Right renal pelvis (tissue), 4 donors: ENCODE measurements around the gene BTAF1. TPM values are rescaled to one million over a fixed set of nuclear protein-coding genes. Genes with fewer than 3 reads are reported as not detected.
"Not testable (repeated sequence)": the region's sequence is repeated elsewhere in the genome, so short reads cannot be mapped to it uniquely, and the experiment has no call there.

Experiments used
- DNase-seq, 4 donors: peaks; one replicate each; pipeline ENCODE4 v3.0.0-alpha.2; 2013; ENCODE audit warnings: low read depth in 4 of 4, low spot score in 3 of 4, missing footprints in 1 of 4
- polyA plus RNA-seq, 4 donors: library from polyadenylated mRNA; unstranded; fragments of 120-200 nt; gene quantifications; one replicate each; pipeline ENCODE4 v1.2.1, GENCODE V29; 2013; ENCODE audit not compliant: insufficient read length in 4 of 4

BTAF1 gene
- polyA plus RNA-seq, 4 donors = 44.0 to 55.9 (median 51.5) TPM

DNA sequence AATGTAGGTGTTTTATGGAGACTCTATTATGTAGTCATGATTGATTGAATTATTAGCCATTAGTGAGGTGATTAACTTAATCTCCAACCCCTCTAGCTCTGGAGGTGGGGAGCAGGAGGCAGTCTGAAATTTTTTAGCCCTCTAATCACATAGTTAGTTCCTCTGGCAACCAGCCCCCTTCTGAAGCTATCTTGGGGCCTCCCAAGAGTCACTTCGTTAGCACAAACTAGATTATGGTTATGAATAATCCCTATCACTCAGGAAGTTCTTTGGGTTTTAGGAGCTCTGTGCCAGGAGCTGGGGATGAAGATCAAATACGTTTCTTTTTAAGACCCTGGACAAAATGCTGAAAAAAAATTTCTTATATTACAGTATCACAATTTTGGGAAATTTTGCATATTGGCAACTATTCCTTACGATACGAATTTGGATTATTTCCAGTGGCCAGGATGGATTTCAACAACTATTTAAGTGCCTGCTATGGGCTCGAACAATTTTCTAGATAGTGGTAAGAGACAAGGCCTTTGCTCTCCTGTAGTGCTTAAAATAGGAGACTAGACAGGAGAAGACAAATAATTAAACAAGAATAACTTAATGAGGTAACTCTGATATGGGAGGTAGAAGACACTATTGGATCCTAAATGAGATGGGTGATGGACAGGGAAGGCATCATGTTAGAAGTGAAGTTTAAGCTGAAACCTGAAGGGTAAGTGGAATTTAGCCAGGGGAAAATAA lies 52.9 kb downstream of the BTAF1 start:
- no peak for DNase-seq

DNA sequence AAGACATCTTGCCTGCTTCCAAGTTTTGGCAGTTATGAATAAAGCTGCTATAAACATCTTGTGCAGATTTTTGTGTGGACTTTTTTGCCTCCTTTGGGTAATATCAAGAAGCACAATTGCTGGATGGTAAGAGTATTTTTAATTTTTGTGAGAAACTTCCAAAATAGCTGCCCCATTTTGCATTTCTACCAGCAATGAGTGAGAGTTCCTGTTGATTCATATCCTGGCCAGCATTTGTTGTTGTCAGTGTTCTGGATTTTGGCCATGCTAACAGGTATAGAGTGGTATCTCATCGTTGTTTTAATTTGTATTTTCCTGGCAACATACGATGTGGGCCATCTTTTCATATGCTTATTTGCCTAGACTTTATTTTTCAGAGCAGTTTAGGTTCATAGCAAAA lies 53.9 kb downstream of the BTAF1 start:
- DNase-seq = no peak

DNA sequence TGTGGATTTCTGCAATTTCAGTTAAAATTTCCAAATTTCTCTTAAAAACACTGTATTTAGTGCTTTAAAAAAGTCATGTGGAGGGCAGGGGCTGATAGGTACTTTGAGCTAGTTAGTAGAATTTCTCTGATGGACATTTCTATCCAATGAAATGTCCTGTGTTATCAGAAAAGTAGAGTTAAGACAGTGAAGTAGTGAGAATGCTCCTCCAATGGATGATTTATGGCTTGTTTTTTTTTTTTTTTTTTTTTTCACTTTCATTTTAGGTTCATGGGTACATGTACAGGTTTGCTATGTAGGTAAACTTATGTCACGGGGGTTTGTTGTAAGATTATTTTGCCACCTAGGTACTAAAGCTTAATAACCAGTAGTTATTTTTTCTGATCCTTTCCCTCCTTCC lies 55.0 kb downstream of the BTAF1 start:
- DNase-seq = no peak

DNA sequence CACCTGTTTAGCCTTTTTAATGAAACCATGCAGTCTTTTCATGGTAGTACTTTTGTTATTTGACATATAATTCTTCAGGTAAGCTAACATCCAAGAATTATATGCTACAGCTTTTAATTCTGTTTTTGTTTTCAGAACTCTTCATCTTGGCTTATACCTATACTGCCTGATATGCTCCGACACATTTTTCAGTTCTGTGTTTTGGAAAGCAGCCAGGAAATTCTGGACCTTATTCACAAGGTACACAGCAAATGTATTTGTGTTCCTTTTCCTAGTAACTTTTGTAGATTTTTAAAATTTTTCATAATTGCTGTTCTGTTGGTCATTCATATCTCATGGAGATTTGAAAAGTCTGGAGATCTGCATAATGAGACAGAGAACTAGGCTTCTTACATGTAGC lies 56.7 kb downstream of the BTAF1 start:
- no peak for DNase-seq

DNA sequence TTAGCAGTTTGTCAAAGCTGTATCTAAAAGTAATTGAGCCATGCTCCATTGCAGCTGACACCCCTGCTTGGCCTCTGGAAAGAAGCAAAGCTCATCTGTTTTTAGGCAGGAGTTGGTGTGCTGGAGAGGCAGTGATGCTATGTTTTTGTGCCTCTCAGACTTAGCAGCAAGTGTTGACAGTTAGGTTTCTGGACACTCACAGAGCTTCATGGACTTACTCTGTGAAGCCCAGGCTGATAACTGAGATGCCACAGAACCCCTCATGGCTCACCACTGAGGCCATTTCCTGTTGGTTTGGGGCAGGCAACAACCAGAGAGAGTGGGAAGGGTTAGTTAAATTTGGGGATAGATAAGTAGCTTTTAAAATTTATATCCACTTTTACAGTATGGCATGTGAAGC lies 59.8 kb downstream of the BTAF1 start:
- no peak for DNase-seq

DNA sequence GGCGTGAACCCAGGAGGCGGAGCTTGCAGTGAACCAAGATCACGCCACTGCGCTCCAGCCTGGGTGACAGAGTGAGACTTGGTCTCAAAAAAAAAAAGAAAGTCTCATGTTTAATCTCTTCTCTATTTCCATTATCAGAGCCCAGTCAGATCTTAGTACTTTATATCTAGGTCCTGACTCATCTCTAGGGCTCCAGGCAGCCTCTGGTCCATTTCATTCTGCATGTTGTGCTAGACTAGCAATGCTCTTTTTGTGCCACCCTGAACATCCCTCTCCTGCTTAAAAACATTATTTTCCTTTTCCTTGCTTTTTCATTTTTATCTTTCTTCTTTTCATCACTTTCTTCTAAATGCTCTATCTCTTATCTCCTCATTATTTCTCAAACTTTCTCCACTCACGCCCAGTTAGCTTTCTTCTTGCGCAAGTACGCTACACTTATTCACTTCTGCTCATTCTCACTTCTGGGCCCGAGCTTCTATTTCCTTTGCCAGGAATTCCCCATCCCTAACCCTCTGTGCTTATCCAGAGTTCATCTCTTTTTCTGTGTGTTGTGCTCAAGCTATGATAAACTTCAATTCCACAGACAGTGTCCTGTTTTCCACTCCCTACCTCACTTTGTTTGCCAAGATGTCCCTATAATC lies 63.9 kb downstream of the BTAF1 start:
- DNase-seq = no peak

DNA sequence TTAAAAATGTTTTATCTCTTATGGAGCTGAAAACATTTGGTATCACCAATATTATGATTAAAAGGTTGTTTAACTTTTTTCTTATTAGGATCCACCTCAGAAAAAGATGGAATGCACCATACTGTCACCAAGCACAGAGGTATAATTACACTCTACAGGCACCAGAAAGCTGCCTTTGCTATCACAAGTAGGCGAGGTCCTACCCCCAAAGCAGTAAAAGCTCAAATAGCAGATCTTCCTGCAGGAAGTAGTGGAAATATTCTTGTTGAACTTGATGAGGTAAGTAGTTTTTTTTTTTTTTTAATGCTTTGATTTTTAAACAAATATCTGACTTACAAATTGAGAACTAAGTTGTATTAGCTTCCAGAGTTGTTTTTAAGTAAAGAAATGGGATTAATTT lies 68.5 kb downstream of the BTAF1 start:
- no peak for DNase-seq

DNA sequence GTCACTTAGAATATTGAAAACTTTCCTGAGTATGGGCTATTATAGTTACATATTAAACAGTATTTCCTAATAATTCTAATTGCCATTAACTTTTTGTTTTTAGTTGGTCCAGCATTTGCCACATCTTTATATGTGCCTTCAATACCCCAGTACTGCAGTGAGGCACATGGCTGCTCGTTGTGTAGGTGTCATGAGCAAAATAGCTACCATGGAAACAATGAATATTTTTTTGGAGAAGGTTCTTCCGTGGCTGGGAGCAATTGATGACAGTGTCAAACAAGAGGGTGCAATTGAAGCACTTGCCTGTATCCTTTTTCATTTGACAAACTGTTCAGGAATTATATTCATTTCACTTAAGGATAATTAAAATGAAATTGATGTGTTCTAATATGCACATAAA lies 72.7 kb downstream of the BTAF1 start:
- no peak for DNase-seq

DNA sequence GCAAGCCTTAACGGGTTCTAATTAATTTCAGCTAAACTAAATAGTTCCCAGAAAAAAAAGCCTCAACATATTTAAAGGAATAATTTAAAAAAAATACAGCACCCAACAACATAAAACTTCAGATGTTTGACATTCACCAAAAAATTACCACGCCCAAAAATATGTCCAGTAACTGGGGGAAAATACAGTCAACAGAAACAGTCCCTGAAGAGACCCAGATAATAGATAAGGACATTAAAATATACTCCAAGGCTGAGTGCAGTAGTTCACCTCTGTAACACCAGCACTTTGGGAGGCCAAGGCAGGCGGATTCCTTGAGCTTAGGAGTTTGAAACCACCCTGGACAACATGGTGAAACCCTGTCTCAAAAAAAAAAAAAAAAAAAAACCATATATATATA lies 78.0 kb downstream of the BTAF1 start:
- no peak for DNase-seq

DNA sequence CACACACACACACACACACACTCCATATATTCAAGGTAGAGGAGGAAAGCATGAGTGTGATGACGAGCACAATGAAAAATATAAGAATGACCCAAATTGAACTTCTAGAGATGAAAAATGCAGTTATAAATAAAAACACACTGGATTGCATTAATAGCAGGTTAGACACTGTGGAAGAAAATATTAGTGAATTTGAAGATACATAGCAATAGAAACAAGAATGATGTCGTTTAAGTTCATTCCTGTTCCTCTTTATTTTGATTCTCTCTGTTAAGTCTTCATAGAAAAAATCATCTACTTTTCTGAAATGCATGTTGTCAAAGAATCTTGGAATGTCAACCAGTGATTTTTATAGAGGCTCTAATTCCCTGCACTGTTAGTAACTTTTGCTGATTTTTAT lies 78.4 kb downstream of the BTAF1 start:
- no peak for DNase-seq

DNA sequence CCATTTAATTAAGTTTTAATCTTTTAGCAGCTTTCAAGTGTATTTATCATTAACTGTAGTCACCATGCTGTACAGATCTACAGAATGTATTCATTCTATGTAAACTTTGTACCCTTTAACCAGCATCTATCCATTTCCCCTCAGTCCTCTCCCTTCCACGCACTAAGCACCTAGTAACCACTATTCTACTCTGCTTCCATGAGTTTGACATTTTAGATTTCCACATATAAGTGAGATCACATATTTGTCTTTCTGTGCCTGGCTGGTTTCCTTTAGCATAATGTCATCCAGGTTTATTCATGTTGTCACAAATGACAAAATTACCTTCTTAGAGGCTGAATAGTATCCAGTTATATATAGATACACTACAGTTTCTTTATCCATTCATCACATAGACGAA lies 79.7 kb downstream of the BTAF1 start:
- no peak for DNase-seq

DNA sequence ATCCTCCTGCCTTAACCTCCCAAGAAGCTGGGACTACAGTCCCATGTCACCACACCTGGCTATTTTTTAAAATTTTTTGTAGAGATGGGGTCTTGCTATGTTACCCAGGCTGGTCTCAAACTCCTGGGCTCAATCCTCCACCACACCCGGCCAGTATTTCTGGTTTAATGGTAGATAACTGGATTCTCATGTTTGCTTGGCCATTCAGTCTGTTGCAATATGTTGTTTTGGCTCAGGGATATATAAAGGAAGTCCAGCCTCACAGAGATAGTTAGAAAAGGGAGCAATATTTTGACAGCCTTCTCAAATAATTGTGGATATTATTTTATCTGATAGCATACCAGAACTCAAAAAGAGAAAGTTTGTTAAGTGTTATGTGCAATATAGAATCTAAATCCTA lies 82.4 kb downstream of the BTAF1 start:
- no peak for DNase-seq

DNA sequence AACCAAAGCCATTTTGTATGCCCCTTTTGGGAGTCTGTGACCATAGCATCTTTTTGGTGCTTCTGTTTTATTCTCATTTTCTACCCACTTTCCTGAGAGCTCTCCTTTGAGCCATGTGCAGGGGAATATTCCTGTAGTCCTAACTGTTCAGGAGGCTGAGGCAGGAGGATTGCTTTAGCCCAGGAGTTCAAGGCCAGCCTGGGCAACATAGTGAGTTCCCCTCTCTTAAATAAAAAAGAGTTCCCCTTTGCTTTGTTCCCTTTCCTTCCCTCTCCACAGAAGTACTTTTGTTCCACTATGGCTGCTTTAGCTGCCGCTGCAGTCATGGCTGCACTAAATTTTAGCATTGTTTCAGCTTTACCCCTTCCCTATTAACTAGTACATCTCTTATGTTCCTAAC lies 85.9 kb downstream of the BTAF1 start:
- DNase-seq = no peak

DNA sequence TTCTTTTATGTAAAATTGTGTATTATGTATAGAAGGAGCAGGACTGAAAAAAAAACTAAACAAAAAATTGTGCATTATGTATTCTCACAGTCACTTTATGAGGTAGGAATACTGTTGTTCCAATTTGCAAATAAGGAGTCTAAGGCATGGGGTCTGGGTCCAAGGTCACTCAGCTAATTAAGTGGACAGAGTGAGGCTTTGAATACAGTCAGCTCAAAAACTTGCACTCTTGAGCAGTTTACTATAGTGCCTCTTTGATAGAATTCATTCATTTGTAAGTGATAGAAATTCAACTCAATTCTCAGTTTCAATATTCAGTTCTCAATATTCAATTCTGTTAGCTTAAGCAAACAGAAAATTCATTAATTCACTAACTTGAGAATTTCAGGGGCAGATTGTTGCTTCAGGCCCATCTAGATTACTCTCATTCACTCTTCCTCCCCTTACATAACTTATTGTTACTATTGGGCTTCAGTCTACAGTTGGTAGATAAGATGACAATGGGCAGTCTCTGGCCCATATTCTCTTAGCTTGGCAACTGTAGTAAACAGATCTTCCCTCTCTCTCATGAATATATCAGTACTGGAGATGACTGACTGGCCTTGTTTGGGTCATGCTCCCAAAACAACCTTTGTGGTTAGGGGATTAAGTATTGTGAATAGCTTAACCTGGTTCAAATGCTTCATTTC lies 86.6 kb downstream of the BTAF1 start:
- DNase-seq = no peak

DNA sequence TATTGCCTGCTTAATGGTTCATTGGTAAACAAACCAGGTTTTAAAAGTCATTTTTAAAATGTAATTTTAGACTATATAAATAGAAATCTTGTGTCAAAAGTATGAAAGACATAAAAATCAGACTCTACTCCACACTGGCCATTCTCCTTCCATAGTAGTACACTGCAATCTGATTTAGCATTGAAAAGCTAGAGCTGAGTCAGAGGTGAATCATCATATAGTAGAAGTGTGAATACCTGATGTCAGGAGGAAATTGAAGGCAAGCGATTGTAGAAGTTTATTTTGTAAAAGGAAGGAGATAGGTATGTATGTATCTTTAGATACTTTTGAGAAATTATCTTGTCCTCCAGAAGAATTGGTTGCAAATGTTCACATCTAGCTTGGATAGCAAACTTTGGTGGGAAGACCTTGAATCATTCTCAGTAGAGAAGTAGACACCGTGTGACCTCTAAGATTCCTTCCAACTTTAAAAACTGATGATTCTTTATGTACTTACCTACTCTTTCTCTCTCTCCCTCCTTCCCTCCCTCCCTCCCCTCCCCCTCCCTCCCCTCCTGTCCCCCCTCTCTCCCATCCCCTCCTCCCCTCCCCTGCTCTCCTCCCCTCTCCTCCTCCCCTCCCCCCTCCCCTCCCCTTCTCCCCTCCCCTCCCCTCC lies 88.1 kb downstream of the BTAF1 start:
- DNase-seq = no peak

DNA sequence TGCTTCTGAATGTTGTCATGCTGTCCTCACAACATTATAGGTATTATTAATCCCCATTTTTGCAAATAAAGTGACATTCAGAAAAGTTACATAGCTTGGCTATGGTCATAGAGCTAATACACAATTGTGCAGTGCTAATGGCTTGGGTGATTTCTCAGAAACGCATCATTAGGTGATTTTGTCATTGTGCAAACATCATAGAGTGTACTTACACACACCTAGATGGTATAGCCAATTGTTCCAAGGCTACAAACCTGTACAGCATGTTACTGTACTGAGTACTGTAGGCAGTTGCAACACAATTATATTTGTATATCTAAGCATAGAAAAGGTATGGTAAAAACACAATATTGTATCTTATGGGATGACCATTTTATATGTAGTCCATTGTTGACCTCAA lies 91.0 kb downstream of the BTAF1 start:
- DNase-seq = no peak

DNA sequence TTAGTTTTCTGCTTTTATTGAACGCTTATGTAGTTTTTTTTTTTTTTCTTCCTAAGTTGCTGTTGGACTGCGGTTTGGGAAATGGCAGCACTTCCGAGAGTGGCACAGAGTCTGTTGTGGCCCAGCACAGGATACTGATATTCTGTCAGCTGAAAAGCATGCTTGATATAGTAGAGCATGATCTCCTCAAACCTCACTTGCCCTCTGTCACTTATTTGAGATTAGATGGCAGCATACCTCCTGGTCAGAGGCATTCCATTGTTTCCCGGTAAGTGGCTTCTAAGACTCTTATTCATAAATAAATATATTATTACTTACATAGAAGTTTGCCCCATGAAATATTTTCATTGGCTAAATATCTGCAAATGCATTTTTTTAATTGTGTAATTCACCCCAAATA lies 101.1 kb downstream of the BTAF1 start:
- no peak for DNase-seq

DNA sequence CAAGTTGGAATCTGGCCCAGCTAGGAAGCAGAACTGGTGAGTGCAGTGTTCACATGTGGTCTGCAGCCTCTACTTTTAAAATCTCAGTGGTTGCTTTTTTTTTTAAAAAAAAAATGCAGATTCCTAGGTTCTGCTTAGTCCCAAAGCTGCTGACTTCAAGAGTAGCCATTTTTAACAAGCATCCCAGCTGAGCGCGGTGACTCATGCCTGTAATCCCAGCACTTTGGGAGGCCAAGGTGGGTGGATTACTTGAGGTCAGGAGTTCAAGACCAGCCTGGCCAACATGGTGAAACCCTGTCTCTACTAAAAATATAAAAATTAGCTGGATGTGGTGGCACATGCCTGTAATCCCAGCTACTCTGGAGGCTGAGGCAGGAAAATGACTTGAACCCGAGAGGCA lies 101.8 kb downstream of the BTAF1 start:
- DNase-seq = not testable (repeated sequence)

DNA sequence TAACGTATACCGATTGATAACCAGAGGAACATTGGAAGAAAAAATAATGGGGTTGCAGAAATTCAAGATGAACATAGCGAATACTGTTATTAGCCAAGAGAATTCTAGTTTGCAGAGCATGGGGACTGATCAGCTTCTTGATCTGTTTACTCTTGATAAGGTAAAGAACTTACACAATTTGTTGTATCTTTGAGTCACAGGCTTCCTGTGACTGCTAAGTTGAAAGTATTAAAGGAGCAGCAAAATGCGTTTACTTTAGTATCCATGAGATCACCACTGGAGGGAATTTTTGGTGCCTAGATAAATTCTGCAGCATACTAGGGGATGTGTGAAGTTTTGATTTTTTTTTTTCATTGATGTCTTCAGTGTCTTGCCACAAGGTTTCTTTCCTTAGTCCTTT lies 103.6 kb downstream of the BTAF1 start:
- no peak for DNase-seq

DNA sequence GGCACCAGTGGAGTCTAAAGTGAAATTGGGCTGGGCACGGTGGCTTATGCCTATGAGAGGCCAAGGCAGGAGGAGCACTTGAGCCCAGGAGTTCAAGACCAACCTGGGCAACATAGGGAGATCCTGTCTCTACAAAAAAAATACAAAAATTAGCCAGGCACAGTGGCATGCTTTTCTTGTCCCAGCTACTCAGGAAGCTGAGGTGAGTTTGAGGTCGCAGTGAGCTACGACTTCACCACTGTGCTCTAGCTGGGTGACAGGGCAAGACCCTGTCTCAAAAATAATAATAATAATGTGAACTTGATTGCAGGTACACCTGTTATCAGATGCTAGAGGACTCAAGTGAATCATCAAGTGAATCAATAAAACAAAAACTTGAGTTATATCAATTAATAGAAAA lies 108.0 kb downstream of the BTAF1 start:
- DNase-seq = no peak

DNA sequence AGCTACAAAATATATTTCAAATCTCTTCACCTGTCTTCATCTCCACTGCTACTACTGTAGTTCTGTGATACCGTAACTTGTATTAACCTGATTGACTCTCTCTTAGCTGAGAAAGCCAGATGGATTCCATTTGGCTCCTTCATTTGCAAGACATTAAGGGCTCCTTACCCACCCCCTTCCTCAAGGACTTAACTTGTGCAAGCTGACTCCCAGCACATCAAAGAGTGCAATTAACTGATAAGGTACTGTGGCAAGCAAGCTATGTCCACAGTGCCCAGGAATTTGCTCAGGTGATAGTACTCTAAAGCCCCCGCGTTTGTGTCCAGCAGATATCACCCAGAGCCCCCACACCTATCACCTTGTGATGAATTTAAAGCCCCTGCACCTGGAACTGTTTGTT lies 109.5 kb downstream of the BTAF1 start:
- not testable (repeated sequence) for DNase-seq

DNA sequence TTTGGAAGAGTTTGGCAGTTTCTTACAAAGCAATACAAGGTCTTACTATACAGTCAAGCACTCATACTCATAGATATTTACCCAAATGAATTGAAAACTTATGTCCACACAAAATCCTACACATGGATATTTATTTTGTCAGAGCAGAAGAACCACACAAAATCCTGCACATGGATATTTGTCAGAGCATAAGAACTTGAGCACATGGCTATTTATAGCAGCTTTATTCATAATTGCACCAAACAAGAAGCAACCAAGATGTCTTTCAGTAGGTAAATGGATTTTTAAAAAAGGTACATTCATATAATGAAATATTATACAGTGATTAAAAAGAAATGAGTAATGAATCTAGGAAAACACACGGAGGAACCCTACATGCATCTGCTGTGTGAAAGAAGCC lies 115.4 kb downstream of the BTAF1 start:
- no peak for DNase-seq
